H9 (cell line): Measurements from ENCODE around the gene PXYLP1. TPM values are rescaled to one million over a fixed set of nuclear protein-coding genes. Genes with fewer than 3 reads are reported as not detected.

Experiments used
- DNase-seq: peaks from one replicate; pipeline ENCODE4 v3.0.0-alpha.2; 2017
- H2AFZ ChIP-seq: one replicate; pipeline ENCODE4 v1.6.1; 2013; ENCODE audit warnings: mild to moderate bottlenecking, low read length, control low read depth, moderate library complexity
- H2AK5ac ChIP-seq: 2 replicates; pipeline ENCODE4 v1.6.1; 2013; ENCODE audit warnings: low read length, control low read depth, mixed read lengths; ENCODE audit not compliant: insufficient read length
- H2BK120ac ChIP-seq: one replicate; pipeline ENCODE4 v1.6.1; 2013; ENCODE audit warnings: low read depth, mild to moderate bottlenecking, low read length, control low read depth, inconsistent platforms; ENCODE audit not compliant: poor library complexity, severe bottlenecking
- H2BK12ac ChIP-seq: 2 replicates; pipeline ENCODE4 v1.6.1; 2013; ENCODE audit warnings: low read length, control low read depth, mixed read lengths, low read depth; ENCODE audit not compliant: insufficient read length
- H2BK15ac ChIP-seq: 2 replicates; pipeline ENCODE4 v1.6.1; 2013; ENCODE audit warnings: low read depth, low read length, control low read depth
- H2BK20ac ChIP-seq: one replicate; pipeline ENCODE4 v1.6.1; 2013; ENCODE audit warnings: low read depth, mild to moderate bottlenecking, low read length, control low read depth, inconsistent platforms; ENCODE audit not compliant: poor library complexity, severe bottlenecking
- H2BK5ac ChIP-seq: 2 replicates; pipeline ENCODE4 v1.6.1; 2013; ENCODE audit warnings: low read length, control low read depth, mixed read lengths; ENCODE audit not compliant: insufficient read length
- H3K14ac ChIP-seq: 2 replicates; pipeline ENCODE4 v1.6.1; 2013; ENCODE audit warnings: low read length, control low read depth; ENCODE audit not compliant: insufficient read depth
- H3K18ac ChIP-seq: 2 replicates; pipeline ENCODE4 v1.6.1; 2013; ENCODE audit warnings: low read depth, mild to moderate bottlenecking, mixed read lengths, low read length, control low read depth; ENCODE audit not compliant: insufficient read length
- H3K23ac ChIP-seq: 2 replicates; pipeline ENCODE4 v1.6.1; 2013; ENCODE audit warnings: low read length, control low read depth, mixed read lengths, low read depth; ENCODE audit not compliant: insufficient read length
- H3K23me2 ChIP-seq: 2 replicates; pipeline ENCODE4 v1.6.1; 2013; ENCODE audit warnings: low read depth, mild to moderate bottlenecking, mixed read lengths, low read length, control low read depth; ENCODE audit not compliant: insufficient read length, poor library complexity, severe bottlenecking
- H3K27ac ChIP-seq: 2 replicates; pipeline ENCODE4 v1.5.1; 2013; ENCODE audit warnings: low read length, control low read depth, mixed read lengths, low read depth; ENCODE audit not compliant: insufficient read length
- H3K27me3 ChIP-seq: 2 replicates; pipeline ENCODE4 v1.6.1; 2013; ENCODE audit warnings: low read length, control low read depth, inconsistent platforms; ENCODE audit not compliant: insufficient read depth
- H3K4ac ChIP-seq: 2 replicates; pipeline ENCODE4 v1.6.1; 2013; ENCODE audit warnings: low read depth, mild to moderate bottlenecking, control low read depth, inconsistent platforms, low read length, moderate library complexity
- H3K4me1 ChIP-seq: 2 replicates; pipeline ENCODE4 v1.6.1; 2013; ENCODE audit warnings: low read length, control low read depth, inconsistent platforms; ENCODE audit not compliant: insufficient read depth
- H3K4me2 ChIP-seq: 2 replicates; pipeline ENCODE4 v1.6.1; 2013; ENCODE audit warnings: low read length, control low read depth, mixed read lengths; ENCODE audit not compliant: insufficient read length, insufficient read depth
- H3K56ac ChIP-seq: 2 replicates; pipeline ENCODE4 v1.6.1; 2013; ENCODE audit warnings: low read depth, mild to moderate bottlenecking, mixed read lengths, low read length, control low read depth; ENCODE audit not compliant: insufficient read length
- H3K79me1 ChIP-seq: 2 replicates; pipeline ENCODE4 v1.6.1; 2013; ENCODE audit warnings: low read depth, mild to moderate bottlenecking, moderate library complexity, low read length, control low read depth, inconsistent platforms; ENCODE audit not compliant: insufficient read depth, poor library complexity, severe bottlenecking
- H3K79me2 ChIP-seq: 2 replicates; pipeline ENCODE4 v1.6.1; 2013; ENCODE audit warnings: low read length, control low read depth, inconsistent platforms; ENCODE audit not compliant: insufficient read depth
- H3K9ac ChIP-seq: 2 replicates; pipeline ENCODE4 v1.6.1; 2013; ENCODE audit warnings: low read length, control low read depth, mixed read lengths; ENCODE audit not compliant: insufficient read length; ENCODE audit errors: extremely low read depth
- H3K9me3 ChIP-seq: one replicate; pipeline ENCODE4 v1.6.1; 2013; ENCODE audit warnings: low read depth, low read length, inconsistent platforms; ENCODE audit not compliant: control insufficient read depth
- H3T11ph ChIP-seq: one replicate; pipeline ENCODE4 v1.6.1; 2013; ENCODE audit warnings: mild to moderate bottlenecking, low read length, control low read depth, inconsistent platforms
- H4K20me1 ChIP-seq: one replicate; pipeline ENCODE4 v1.6.1; 2013; ENCODE audit not compliant: control insufficient read depth, insufficient read length, insufficient read depth
- H4K5ac ChIP-seq: 2 replicates; pipeline ENCODE4 v1.6.1; 2013; ENCODE audit warnings: low read depth, mild to moderate bottlenecking, mixed read lengths, low read length, control low read depth; ENCODE audit not compliant: insufficient read length
- H4K8ac ChIP-seq: replicated peaks from 2 replicates; pipeline ENCODE4 v1.6.1; 2013; ENCODE audit warnings: low read length, control low read depth, mixed read lengths, low read depth; ENCODE audit not compliant: insufficient read length
- H4K91ac ChIP-seq: 2 replicates; pipeline ENCODE4 v1.6.1; 2013; ENCODE audit warnings: low read depth, mild to moderate bottlenecking, moderate library complexity, mixed read lengths, low read length, control low read depth; ENCODE audit not compliant: insufficient read length
- H3K27ac Mint-ChIP-seq, 3 experiments: 2 replicates in 2 of 3; 3 replicates in 1 of 3; pipeline ENCODE4 v1.8.0; 2020 to 2021; ENCODE audit warnings: mixed read lengths in 3 of 3, mild to moderate bottlenecking in 1 of 3, moderate library complexity in 1 of 3
- H3K27me3 Mint-ChIP-seq: 2 replicates; pipeline ENCODE4 v1.8.0; 2021; ENCODE audit warnings: low read depth, mild to moderate bottlenecking, moderate library complexity, mixed read lengths
- H3K36me3 Mint-ChIP-seq, 3 experiments: 2 replicates in 2 of 3; 3 replicates in 1 of 3; pipeline ENCODE4 v1.8.0; 2020 to 2021; ENCODE audit warnings: low read depth in 3 of 3, mixed read lengths in 3 of 3; ENCODE audit not compliant: insufficient read depth in 1 of 3
- H3K4me1 Mint-ChIP-seq, 2 experiments: 2 replicates each; pipeline ENCODE4 v1.8.0; 2020; ENCODE audit warnings: mixed read lengths in 2 of 2
- H3K4me3 Mint-ChIP-seq, 2 experiments: 2 replicates in 1 of 2; 3 replicates in 1 of 2; pipeline ENCODE4 v1.8.0; 2020 to 2021; ENCODE audit warnings: mild to moderate bottlenecking in 2 of 2, mixed read lengths in 2 of 2, moderate library complexity in 1 of 2
- H3K9me3 Mint-ChIP-seq, 2 experiments: 2 replicates in 1 of 2; 3 replicates in 1 of 2; pipeline ENCODE4 v1.8.0; 2020; ENCODE audit warnings: mild to moderate bottlenecking in 2 of 2, mixed read lengths in 2 of 2, moderate library complexity in 1 of 2
- CTCF ChIP-seq: fragments of 200-600 bp; sonication (generic); conservative IDR thresholded peaks from 3 replicates; pipeline ENCODE4 v1.8.0; 2021; ENCODE audit warnings: antibody characterized with exemption, mild to moderate bottlenecking
- WGBS: extraction: QIAGEN DNeasy Blood & Tissue Kit; methylation state at CpG from one replicate; pipeline ENCODE4 v1.1.7; 2013; ENCODE audit warnings: missing lambda C conversion rate, low lambda C conversion rate, mixed read lengths; ENCODE audit not compliant: insufficient read length; ENCODE audit errors: extremely low coverage; 5-methylcytosine and 5-hydroxymethylcytosine counted together
- total RNA-seq: library from RNA; stranded (reverse); gene quantifications from 2 replicates; pipeline ENCODE4 v1.2.1, GENCODE V29; 2021

Gene PXYLP1
- total RNA-seq, 1 experiment from 2014 or later, result 17.9 TPM

- H2BK12ac ChIP-seq, result no peak overlapping the region
- no peak overlapping the region for H2AFZ ChIP-seq
- H3K9ac ChIP-seq, result no peak overlapping the region
- no peak overlapping the region for H2BK120ac ChIP-seq
- H3K23ac ChIP-seq, result no peak overlapping the region
- H4K20me1 ChIP-seq, result no peaks in the 10 kb centered on the region
- H3K4ac ChIP-seq, result no peak overlapping the region
- no peak overlapping the region for H4K5ac ChIP-seq
- no peak overlapping the region for H3K27ac ChIP-seq
- H3K79me2 ChIP-seq, result no peaks in the 10 kb centered on the region
- H4K8ac ChIP-seq, result no peak overlapping the region
- H3K27me3 ChIP-seq, result no peaks in the 10 kb centered on the region
- no peak for TF ChIP-seq CTCF
- no peak overlapping the region for H2AK5ac ChIP-seq
- H3T11ph ChIP-seq, result no peak overlapping the region
- H3K4me1 ChIP-seq, result no peaks in the 10 kb centered on the region; the same call in 1 of the 2 replicates
- H3K79me1 ChIP-seq, result no peaks in the 10 kb centered on the region
- H3K18ac ChIP-seq, result no peak overlapping the region
- WGBS, result no CpG with 5 or more reads among the region's 6 CpGs
- H3K56ac ChIP-seq, result no peak overlapping the region
- H3K14ac ChIP-seq, result no peak overlapping the region
- Mint-ChIP-seq H3K4me1 (peaks cover 16% of the 10 kb centered on the region in 2 experiments), H3K27ac (peak overlapping the region in 2 of 3 experiments; percentile 59 to 65; a peak in 2 of 7 replicates), H3K4me3 (no peak overlapping the region), H3K27me3 (no peaks in the 10 kb centered on the region), H3K9me3 (no peaks in the 10 kb centered on the region), H3K36me3 (peaks cover 4 to 10% (median 9%) of the 10 kb centered on the region in 3 experiments; a peak in 6 of 7 replicates)
- no peaks in the 10 kb centered on the region for H3K23me2 ChIP-seq
- no peak overlapping the region for H3K4me2 ChIP-seq
- H3K9me3 ChIP-seq, result no peaks in the 10 kb centered on the region
- H4K91ac ChIP-seq, result no peak overlapping the region
- no peak overlapping the region for H2BK15ac ChIP-seq
- H2BK5ac ChIP-seq, result no peak overlapping the region
- no peak overlapping the region for H2BK20ac ChIP-seq
- DNase-seq, result no peak
These were observed 25.2 kb downstream of the PXYLP1 start for GRCh38 chr3:141256820-141257219.
